ENCODE measurements around the gene TMEM255B.

The TMEM255B gene

GRCh38 chr13:113761136-113761535 is 2.1 kb downstream of the TMEM255B start:
- no peak for DNase-seq (ENCODE audit: low read depth)
- TF ChIP-seq CTCF (conservative IDR thresholded peaks at IDR 0.05; ENCODE audit: low read length): no peak
- no peak overlapping the region for H3K4me3 ChIP-seq (ENCODE audit: low read length)

GRCh38 chr13:113762075-113762474 is 3.0 kb downstream of the TMEM255B start:
- no peak for DNase-seq (ENCODE audit: low read depth)
- no peak for TF ChIP-seq CTCF (conservative IDR thresholded peaks at IDR 0.05; ENCODE audit: low read length)
- H3K4me3 ChIP-seq (ENCODE audit: low read length): no peak overlapping the region

GRCh38 chr13:113762538-113762937 is 3.5 kb downstream of the TMEM255B start:
- no peak overlapping the region for H3K4me3 ChIP-seq (ENCODE audit: low read length)
- no peak for DNase-seq (ENCODE audit: low read depth)
- no peak for TF ChIP-seq CTCF (conservative IDR thresholded peaks at IDR 0.05; ENCODE audit: low read length)

GRCh38 chr13:113763254-113763653 is 4.2 kb downstream of the TMEM255B start:
- TF ChIP-seq CTCF (conservative IDR thresholded peaks at IDR 0.05; ENCODE audit: low read length): no peak

DNA sequence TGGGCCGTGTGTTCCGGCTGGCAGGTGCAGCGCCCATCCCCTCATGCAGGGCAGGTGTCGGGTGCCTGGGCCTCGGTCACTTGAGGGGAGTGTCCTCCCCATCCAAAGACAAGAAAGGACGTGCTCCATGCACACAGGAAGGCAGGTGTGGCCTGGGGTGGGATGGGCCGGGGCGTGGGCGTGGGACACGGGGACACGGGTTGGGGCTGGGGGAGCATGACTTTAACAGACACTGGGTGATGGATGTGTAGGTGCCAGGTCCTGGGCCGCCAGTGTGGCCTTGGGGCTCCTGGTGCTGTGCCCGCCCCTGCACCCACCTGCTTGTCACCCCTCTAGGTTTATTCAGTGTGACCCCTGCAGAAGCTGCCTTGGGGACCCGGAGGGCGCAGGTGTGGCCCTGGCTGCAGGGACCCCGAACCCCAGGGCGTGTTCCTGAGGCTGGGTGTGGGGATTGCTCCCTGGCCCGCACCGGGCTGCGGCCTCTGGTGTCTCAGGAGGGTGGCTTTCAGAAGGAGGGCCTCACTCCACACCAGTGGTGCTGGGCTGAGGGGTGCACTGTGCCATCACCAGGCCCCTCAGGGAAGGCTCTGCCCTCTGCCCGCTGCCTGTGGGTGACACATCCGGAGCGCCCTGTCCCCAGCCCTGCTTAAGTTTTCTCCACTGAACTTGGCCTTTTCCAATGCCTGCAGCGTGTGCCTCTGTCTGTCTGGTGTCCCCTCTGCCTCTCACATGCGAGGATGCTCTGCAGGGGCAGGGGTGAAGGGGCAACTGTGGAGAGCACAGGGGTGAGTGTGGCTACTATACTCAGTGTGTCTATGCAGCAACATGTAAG is 5.2 kb downstream of the TMEM255B start:
- DNase-seq (ENCODE audit: low read depth): no peak
- no peak for TF ChIP-seq CTCF (conservative IDR thresholded peaks at IDR 0.05; ENCODE audit: low read length)
- H3K4me3 ChIP-seq (ENCODE audit: low read length): no peak overlapping the region

More at GRCh38 chr13:113763254-113763653, 4.2 kb downstream of the TMEM255B start:
- no peak for DNase-seq (ENCODE audit: low read depth)
- no peak overlapping the region for H3K4me3 ChIP-seq (ENCODE audit: low read length)

DNA sequence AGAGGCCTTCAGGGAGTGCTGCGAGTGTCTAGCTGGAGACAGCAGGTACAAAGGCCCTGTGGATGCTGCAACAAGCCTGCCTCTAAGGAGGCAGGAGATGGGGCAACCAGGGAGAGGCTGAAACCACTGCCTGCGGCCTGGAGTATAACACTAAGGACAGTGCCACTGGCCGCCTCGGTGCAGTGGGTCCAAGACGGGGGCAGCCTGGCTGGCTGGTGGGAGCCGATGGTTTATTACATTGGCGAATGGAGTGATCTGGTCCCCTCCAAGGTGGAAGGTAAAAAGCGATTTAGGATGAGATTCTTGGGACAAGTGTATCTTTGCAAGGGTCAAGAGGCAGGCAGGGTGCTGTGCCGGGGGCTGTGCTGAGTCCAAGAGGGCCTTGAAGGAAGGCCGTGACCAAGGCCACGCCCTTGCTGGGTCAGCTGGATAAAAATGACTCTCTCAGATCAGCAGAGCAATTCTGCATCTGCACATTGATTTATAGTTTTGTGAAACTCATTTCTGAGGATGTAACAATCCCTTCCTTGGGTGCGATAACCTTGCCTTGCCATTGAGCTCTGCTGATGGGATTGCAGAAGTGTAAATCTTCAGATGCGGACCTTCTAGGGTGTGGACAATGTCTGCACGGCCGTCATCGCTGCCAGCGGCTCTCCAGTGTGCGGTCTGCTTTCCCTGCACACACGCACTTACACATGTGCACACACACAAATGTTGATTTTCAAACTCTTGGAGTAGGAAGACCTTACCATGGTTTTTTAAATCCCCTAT is 6.0 kb downstream of the TMEM255B start:
- TF ChIP-seq CTCF (conservative IDR thresholded peaks at IDR 0.05; ENCODE audit: low read length): no peak
- DNase-seq (ENCODE audit: low read depth): no peak
- H3K4me3 ChIP-seq (ENCODE audit: low read length): no peak overlapping the region

DNA sequence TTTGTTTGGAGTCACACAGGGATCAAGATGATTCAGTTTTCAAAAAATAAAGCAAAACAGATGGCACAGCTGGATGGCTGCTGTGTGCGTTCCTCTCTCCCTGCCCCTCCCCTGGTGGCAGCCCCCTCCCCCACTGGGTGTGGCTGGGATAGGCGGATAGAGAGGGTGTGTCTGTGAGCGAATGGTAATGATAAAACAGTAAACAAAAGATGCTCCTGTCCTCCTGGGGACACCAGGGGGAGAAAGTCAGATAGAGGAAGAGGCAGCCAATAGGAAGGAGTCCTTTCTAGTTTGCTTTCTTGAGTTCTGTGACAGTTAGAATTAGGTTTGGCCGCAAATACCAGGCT is 6.5 kb downstream of the TMEM255B start:
- TF ChIP-seq CTCF (conservative IDR thresholded peaks at IDR 0.05; ENCODE audit: low read length): no peak; the same call in 1 of the 2 replicates
- peak; percentile 30 for DNase-seq (ENCODE audit: low read depth)
- H3K4me3 ChIP-seq (ENCODE audit: low read length): no peak overlapping the region
